SU-DHL-6 (cell line): ENCODE measurements around the gene ECSCR.

Source experiments
- H2AFZ ChIP-seq: fragments of 200-600 bp; sonication (generic); 2 replicates; pipeline ENCODE4 v1.6.1; 2014; ENCODE audit warnings: low read depth, mild to moderate bottlenecking, moderate library complexity, mixed read lengths, antibody characterized with exemption, low read length; ENCODE audit not compliant: severe bottlenecking
- H3F3A ChIP-seq: fragments of 200-600 bp; shearing (Covaris generic); 2 replicates; pipeline ENCODE4 v1.6.0; 2016; ENCODE audit warnings: antibody characterized with exemption, mild to moderate bottlenecking; ENCODE audit not compliant: insufficient read depth
- H3K27ac ChIP-seq: fragments of 200-600 bp; sonication (generic); 2 replicates; pipeline ENCODE4 v1.5.1; 2016; ENCODE audit warnings: low read depth, mild to moderate bottlenecking, low read length, moderate library complexity, mixed read lengths
- H3K27me3 ChIP-seq: fragments of 200-600 bp; sonication (generic), shearing (Covaris generic); 2 replicates; pipeline ENCODE4 v1.6.0; 2014; ENCODE audit warnings: mild to moderate bottlenecking, low read length
- H3K36me3 ChIP-seq: fragments of 200-600 bp; sonication (generic); 2 replicates; pipeline ENCODE4 v1.6.1; 2014; ENCODE audit warnings: mild to moderate bottlenecking, low read length, mixed read lengths
- H3K4me2 ChIP-seq: fragments of 300-600, 200-600 bp; shearing (Covaris generic), sonication (generic); 2 replicates; pipeline ENCODE4 v1.6.0; 2014; ENCODE audit warnings: low read length, low read depth, mild to moderate bottlenecking; ENCODE audit not compliant: poor library complexity, severe bottlenecking
- H3K4me3 ChIP-seq: fragments of 200-600 bp; sonication (generic); 2 replicates; pipeline ENCODE4 v1.5.1; 2014; ENCODE audit warnings: antibody characterized with exemption, low read length, mild to moderate bottlenecking, mixed read lengths; ENCODE audit not compliant: insufficient read depth, poor library complexity, severe bottlenecking
- H3K79me2 ChIP-seq: fragments of 200-600 bp; sonication (generic); 2 replicates; pipeline ENCODE4 v1.6.1; 2014; ENCODE audit warnings: mild to moderate bottlenecking, low read length, moderate library complexity; ENCODE audit not compliant: insufficient read depth
- H3K9ac ChIP-seq: fragments of 200-600 bp; sonication (generic); 2 replicates; pipeline ENCODE4 v1.7.0; 2014; ENCODE audit warnings: mild to moderate bottlenecking, low read length
- H3K9me2 ChIP-seq: fragments of 200-600 bp; sonication (generic); replicated peaks from 2 replicates; pipeline ENCODE4 v1.6.1; 2014; ENCODE audit warnings: low read length; ENCODE audit not compliant: insufficient read depth
- H3K9me3 ChIP-seq: fragments of 200-600 bp; sonication (generic); 2 replicates; pipeline ENCODE4 v1.6.1; 2014; ENCODE audit warnings: low read length, mixed read lengths; ENCODE audit not compliant: insufficient read depth
- H4K20me1 ChIP-seq: fragments of 200-600 bp; sonication (generic); 2 replicates; pipeline ENCODE4 v1.6.1; 2014; ENCODE audit warnings: low read depth, mild to moderate bottlenecking, antibody characterized with exemption, low read length, moderate library complexity, mixed read lengths
- EZH2phosphoT487 ChIP-seq: fragments of 200-600 bp; sonication (generic), shearing (Covaris generic); conservative IDR thresholded peaks from 2 replicates; pipeline ENCODE4 v1.6.1; 2018; ENCODE audit warnings: mild to moderate bottlenecking, antibody characterized with exemption, low read length, moderate library complexity, mixed read lengths
- TF ChIP-seq, protein P1 (sequence below): fragments of 200-600 bp; sonication (generic); IDR thresholded peaks from one replicate; pipeline ENCODE4 v1.5.1; 2017; ENCODE audit warnings: antibody characterized with exemption, mild to moderate bottlenecking, low read length, moderate library complexity; ENCODE audit not compliant: insufficient read depth, poor library complexity, severe bottlenecking

Gene ECSCR

DNA sequence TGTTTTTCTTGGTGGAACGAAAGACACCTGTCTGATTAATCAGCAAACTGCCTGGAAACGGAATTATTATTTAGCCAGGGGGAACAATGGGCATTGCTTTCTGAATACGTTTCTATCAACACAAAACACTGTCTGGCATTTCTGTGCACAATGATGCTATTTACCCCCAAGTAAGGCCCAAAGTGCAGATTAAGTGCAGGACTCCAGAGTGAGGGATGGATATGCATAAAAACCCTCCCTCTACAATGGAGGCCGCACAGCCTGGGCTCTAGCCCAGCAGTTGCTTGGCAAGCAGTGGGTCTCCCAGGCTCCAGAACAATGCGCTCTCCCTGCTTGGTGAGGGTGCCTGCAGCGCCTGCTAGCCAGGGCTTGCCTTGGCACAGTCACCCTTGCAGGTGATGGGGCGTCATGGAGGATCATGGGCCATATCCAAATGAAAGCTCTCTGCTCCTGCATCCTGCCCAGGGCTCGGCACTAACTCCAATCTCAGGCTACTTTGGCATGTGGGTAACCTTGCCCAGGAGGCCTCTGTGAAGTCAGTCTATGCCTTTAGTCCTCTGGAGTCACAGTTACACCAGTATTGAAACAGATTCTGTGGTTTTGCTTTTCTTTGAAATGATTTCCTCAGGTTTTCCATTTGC is 47.2 kb downstream of the ECSCR start:
- no peaks in the 10 kb centered on the region for H3K79me2 ChIP-seq
- no peaks in the 10 kb centered on the region for H3K36me3 ChIP-seq
- H3F3A ChIP-seq, result no peaks in the 10 kb centered on the region
- H3K9me2 ChIP-seq, result no peaks in the 10 kb centered on the region
- no peak overlapping the region for H3K4me2 ChIP-seq
- H2AFZ ChIP-seq, result no peak overlapping the region
- H3K9ac ChIP-seq, result no peak overlapping the region
- H3K4me3 ChIP-seq, result no peak overlapping the region
- no peak overlapping the region for H3K27ac ChIP-seq
- no peaks in the 10 kb centered on the region for H3K27me3 ChIP-seq
- H3K9me3 ChIP-seq, result no peaks in the 10 kb centered on the region
- TF ChIP-seq, protein P1, sequence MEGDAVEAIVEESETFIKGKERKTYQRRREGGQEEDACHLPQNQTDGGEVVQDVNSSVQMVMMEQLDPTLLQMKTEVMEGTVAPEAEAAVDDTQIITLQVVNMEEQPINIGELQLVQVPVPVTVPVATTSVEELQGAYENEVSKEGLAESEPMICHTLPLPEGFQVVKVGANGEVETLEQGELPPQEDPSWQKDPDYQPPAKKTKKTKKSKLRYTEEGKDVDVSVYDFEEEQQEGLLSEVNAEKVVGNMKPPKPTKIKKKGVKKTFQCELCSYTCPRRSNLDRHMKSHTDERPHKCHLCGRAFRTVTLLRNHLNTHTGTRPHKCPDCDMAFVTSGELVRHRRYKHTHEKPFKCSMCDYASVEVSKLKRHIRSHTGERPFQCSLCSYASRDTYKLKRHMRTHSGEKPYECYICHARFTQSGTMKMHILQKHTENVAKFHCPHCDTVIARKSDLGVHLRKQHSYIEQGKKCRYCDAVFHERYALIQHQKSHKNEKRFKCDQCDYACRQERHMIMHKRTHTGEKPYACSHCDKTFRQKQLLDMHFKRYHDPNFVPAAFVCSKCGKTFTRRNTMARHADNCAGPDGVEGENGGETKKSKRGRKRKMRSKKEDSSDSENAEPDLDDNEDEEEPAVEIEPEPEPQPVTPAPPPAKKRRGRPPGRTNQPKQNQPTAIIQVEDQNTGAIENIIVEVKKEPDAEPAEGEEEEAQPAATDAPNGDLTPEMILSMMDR, result no peak
- no peak for TF ChIP-seq EZH2phosphoT487
- no peaks in the 10 kb centered on the region for H4K20me1 ChIP-seq

GRCh38 chr5:139414581-139415130 is 47.9 kb downstream of the ECSCR start:
- Histone ChIP-seq H3K9me3 (no peaks in the 10 kb centered on the region), H3K4me2 (no peak overlapping the region), H3K36me3 (no peaks in the 10 kb centered on the region), H3K9ac (no peak overlapping the region), H3K79me2 (no peaks in the 10 kb centered on the region), H3K27me3 (no peaks in the 10 kb centered on the region), H3K27ac (no peak overlapping the region), H3K4me3 (no peak overlapping the region), H2AFZ (no peak overlapping the region), H4K20me1 (no peaks in the 10 kb centered on the region), H3F3A (no peaks in the 10 kb centered on the region), H3K9me2 (no peaks in the 10 kb centered on the region)
- TF ChIP-seq, protein P1, result no peak
- TF ChIP-seq EZH2phosphoT487, result no peak

- Histone ChIP-seq H3K4me3 (no peak overlapping the region), H3K79me2 (no peaks in the 10 kb centered on the region), H2AFZ (no peak overlapping the region), H3K36me3 (no peaks in the 10 kb centered on the region), H3K27me3 (no peaks in the 10 kb centered on the region), H3K4me2 (no peak overlapping the region), H3K27ac (no peak overlapping the region), H3K9ac (no peak overlapping the region), H4K20me1 (no peaks in the 10 kb centered on the region), H3K9me2 (no peaks in the 10 kb centered on the region), H3F3A (no peaks in the 10 kb centered on the region), H3K9me3 (no peaks in the 10 kb centered on the region)
- no peak for TF ChIP-seq EZH2phosphoT487
- TF ChIP-seq, protein P1, result no peak
These were observed 48.6 kb downstream of the ECSCR start for GRCh38 chr5:139413963-139414362.
